ENCODE data around the gene YEATS2.
A peak's percentile ranks its signal among the peaks of the same experiment; 100 is the strongest.

The YEATS2 gene

DNA sequence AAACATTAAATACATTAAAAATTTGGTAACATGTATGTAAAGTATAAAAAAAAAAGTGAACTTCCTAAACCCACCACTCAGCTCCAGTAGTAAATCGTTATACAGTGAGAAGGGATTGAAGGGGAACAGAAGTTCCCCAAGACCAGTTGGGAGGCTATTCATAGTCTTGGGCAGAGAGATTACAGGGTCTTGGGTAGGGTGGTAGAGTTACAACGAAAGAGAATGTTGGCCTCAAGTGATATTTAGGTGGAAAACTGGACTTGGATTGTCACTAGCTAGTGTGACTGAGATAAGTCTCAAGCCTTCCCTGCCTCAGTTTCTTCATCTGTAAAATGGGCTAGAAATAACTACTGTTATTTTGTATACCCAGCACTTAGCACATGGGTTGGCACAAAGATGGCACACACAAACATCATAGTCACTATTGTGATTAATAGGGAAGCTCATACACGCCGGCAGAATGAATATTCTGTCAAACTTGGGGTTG is 431 bp upstream of the YEATS2 start (continued):
- TF ChIP-seq, protein P1, sequence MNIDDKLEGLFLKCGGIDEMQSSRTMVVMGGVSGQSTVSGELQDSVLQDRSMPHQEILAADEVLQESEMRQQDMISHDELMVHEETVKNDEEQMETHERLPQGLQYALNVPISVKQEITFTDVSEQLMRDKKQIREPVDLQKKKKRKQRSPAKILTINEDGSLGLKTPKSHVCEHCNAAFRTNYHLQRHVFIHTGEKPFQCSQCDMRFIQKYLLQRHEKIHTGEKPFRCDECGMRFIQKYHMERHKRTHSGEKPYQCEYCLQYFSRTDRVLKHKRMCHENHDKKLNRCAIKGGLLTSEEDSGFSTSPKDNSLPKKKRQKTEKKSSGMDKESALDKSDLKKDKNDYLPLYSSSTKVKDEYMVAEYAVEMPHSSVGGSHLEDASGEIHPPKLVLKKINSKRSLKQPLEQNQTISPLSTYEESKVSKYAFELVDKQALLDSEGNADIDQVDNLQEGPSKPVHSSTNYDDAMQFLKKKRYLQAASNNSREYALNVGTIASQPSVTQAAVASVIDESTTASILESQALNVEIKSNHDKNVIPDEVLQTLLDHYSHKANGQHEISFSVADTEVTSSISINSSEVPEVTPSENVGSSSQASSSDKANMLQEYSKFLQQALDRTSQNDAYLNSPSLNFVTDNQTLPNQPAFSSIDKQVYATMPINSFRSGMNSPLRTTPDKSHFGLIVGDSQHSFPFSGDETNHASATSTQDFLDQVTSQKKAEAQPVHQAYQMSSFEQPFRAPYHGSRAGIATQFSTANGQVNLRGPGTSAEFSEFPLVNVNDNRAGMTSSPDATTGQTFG (tag by site-specific recombination; IDR thresholded peaks at IDR 0.05; ENCODE audit: borderline replicate concordance): no peak
- 0 out of 2 replicates have a peak, but pooled peaks have one; percentile 36 for TF ChIP-seq ZFP37 (tag by site-specific recombination; IDR thresholded peaks at IDR 0.05)

DNA sequence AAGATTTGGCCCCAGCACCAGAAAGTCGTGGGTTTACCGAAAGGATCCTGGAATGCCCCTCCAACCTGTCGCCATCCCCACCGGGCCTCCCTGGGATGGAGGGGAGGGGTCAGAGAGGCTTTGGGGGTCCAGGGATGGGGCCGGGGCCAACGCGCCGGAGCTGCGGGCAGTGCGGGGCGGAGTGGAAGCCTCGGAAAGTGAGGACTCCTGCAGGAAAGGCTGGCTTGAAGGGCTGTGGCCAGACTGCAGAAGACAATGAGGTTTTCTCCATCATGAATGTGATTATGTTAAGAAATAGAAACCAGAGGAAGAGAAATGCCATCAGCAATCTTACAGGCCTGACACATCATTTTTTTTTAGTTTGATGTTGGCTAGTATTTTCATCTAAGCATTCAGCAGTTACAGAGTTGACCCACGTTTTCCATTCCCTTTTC is 738 bp downstream of the YEATS2 start:
- CTCF ChIA-PET: no interaction called here
- TF ChIP-seq, protein P2, sequence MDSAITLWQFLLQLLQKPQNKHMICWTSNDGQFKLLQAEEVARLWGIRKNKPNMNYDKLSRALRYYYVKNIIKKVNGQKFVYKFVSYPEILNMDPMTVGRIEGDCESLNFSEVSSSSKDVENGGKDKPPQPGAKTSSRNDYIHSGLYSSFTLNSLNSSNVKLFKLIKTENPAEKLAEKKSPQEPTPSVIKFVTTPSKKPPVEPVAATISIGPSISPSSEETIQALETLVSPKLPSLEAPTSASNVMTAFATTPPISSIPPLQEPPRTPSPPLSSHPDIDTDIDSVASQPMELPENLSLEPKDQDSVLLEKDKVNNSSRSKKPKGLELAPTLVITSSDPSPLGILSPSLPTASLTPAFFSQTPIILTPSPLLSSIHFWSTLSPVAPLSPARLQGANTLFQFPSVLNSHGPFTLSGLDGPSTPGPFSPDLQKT (IDR thresholded peaks at IDR 0.05; ENCODE audit: borderline replicate concordance, low read depth, low read length): no peak
- TF ChIP-seq REPIN1 (tag by site-specific recombination; IDR thresholded peaks at IDR 0.05; ENCODE audit: low read depth) (no peak), ZNF155 (tag by site-specific recombination; IDR thresholded peaks at IDR 0.05) (no peak), TRIM28 (IDR thresholded peaks at IDR 0.05; ENCODE audit: borderline replicate concordance, low read length) (no peak), ZNF24 (tag by site-specific recombination; IDR thresholded peaks at IDR 0.05) (no peak), ZNF366 (tag by site-specific recombination; conservative IDR thresholded peaks at IDR 0.05) (0 out of 2 replicates have a peak, but pooled peaks have one; percentile 6), ZNF768 (tag by site-specific recombination; IDR thresholded peaks at IDR 0.05) (no peak)
- TF ChIP-seq, protein P3, sequence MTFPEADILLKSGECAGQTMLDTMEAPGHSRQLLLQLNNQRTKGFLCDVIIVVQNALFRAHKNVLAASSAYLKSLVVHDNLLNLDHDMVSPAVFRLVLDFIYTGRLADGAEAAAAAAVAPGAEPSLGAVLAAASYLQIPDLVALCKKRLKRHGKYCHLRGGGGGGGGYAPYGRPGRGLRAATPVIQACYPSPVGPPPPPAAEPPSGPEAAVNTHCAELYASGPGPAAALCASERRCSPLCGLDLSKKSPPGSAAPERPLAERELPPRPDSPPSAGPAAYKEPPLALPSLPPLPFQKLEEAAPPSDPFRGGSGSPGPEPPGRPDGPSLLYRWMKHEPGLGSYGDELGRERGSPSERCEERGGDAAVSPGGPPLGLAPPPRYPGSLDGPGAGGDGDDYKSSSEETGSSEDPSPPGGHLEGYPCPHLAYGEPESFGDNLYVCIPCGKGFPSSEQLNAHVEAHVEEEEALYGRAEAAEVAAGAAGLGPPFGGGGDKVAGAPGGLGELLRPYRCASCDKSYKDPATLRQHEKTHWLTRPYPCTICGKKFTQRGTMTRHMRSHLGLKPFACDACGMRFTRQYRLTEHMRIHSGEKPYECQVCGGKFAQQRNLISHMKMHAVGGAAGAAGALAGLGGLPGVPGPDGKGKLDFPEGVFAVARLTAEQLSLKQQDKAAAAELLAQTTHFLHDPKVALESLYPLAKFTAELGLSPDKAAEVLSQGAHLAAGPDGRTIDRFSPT (tag by site-specific recombination; IDR thresholded peaks at IDR 0.05): no peak
- TF ChIP-seq, protein P4, sequence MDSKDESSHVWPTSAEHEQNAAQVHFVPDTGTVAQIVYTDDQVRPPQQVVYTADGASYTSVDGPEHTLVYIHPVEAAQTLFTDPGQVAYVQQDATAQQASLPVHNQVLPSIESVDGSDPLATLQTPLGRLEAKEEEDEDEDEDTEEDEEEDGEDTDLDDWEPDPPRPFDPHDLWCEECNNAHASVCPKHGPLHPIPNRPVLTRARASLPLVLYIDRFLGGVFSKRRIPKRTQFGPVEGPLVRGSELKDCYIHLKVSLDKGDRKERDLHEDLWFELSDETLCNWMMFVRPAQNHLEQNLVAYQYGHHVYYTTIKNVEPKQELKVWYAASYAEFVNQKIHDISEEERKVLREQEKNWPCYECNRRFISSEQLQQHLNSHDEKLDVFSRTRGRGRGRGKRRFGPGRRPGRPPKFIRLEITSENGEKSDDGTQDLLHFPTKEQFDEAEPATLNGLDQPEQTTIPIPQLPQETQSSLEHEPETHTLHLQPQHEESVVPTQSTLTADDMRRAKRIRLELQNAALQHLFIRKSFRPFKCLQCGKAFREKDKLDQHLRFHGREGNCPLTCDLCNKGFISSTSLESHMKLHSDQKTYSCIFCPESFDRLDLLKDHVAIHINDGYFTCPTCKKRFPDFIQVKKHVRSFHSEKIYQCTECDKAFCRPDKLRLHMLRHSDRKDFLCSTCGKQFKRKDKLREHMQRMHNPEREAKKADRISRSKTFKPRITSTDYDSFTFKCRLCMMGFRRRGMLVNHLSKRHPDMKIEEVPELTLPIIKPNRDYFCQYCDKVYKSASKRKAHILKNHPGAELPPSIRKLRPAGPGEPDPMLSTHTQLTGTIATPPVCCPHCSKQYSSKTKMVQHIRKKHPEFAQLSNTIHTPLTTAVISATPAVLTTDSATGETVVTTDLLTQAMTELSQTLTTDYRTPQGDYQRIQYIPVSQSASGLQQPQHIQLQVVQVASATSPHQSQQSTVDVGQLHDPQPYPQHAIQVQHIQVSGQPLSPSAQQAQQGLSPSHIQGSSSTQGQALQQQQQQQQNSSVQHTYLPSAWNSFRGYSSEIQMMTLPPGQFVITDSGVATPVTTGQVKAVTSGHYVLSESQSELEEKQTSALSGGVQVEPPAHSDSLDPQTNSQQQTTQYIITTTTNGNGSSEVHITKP (tag by site-specific recombination; IDR thresholded peaks at IDR 0.05): no peak
- TF ChIP-seq, protein P5, sequence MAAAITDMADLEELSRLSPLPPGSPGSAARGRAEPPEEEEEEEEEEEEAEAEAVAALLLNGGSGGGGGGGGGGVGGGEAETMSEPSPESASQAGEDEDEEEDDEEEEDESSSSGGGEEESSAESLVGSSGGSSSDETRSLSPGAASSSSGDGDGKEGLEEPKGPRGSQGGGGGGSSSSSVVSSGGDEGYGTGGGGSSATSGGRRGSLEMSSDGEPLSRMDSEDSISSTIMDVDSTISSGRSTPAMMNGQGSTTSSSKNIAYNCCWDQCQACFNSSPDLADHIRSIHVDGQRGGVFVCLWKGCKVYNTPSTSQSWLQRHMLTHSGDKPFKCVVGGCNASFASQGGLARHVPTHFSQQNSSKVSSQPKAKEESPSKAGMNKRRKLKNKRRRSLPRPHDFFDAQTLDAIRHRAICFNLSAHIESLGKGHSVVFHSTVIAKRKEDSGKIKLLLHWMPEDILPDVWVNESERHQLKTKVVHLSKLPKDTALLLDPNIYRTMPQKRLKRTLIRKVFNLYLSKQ (tag by site-specific recombination; IDR thresholded peaks at IDR 0.05; ENCODE audit: borderline replicate concordance): no peak
- TF ChIP-seq, protein P6, sequence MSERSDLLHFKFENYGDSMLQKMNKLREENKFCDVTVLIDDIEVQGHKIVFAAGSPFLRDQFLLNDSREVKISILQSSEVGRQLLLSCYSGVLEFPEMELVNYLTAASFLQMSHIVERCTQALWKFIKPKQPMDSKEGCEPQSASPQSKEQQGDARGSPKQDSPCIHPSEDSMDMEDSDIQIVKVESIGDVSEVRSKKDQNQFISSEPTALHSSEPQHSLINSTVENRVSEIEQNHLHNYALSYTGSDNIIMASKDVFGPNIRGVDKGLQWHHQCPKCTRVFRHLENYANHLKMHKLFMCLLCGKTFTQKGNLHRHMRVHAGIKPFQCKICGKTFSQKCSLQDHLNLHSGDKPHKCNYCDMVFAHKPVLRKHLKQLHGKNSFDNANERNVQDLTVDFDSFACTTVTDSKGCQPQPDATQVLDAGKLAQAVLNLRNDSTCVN (tag by site-specific recombination; optimal IDR thresholded peaks at IDR 0.05): no peak
- TF ChIP-seq, protein P1 (tag by site-specific recombination; IDR thresholded peaks at IDR 0.05; ENCODE audit: borderline replicate concordance): no peak
- TF ChIP-seq, protein P7, sequence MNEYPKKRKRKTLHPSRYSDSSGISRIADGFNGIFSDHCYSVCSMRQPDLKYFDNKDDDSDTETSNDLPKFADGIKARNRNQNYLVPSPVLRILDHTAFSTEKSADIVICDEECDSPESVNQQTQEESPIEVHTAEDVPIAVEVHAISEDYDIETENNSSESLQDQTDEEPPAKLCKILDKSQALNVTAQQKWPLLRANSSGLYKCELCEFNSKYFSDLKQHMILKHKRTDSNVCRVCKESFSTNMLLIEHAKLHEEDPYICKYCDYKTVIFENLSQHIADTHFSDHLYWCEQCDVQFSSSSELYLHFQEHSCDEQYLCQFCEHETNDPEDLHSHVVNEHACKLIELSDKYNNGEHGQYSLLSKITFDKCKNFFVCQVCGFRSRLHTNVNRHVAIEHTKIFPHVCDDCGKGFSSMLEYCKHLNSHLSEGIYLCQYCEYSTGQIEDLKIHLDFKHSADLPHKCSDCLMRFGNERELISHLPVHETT (tag by site-specific recombination; IDR thresholded peaks at IDR 0.05): no peak
- TF ChIP-seq, protein P8, sequence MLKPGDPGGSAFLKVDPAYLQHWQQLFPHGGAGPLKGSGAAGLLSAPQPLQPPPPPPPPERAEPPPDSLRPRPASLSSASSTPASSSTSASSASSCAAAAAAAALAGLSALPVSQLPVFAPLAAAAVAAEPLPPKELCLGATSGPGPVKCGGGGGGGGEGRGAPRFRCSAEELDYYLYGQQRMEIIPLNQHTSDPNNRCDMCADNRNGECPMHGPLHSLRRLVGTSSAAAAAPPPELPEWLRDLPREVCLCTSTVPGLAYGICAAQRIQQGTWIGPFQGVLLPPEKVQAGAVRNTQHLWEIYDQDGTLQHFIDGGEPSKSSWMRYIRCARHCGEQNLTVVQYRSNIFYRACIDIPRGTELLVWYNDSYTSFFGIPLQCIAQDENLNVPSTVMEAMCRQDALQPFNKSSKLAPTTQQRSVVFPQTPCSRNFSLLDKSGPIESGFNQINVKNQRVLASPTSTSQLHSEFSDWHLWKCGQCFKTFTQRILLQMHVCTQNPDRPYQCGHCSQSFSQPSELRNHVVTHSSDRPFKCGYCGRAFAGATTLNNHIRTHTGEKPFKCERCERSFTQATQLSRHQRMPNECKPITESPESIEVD (tag by site-specific recombination; IDR thresholded peaks at IDR 0.05): no peak

More for the DNA sequence above, 738 bp downstream of the YEATS2 start:
- H3K27ac ChIP-seq (ENCODE audit: extremely low read depth, low read depth, low read length): peak overlapping the region; percentile 86; the same call in 1 of the 2 replicates
- H3K9me3 ChIP-seq (ENCODE audit: control insufficient read depth, insufficient read depth, low read depth, low read length): no peaks in the 10 kb centered on the region
- no peaks in the 10 kb centered on the region; a peak in 1 of 3 replicates for H3K36me3 ChIP-seq (ENCODE audit: control insufficient read depth in 2 of 2, insufficient read depth in 1 of 2, low read length in 2 of 2)
- POLR2A ChIA-PET: interaction anchor here (1.0 to 1.6 kb wide), 2 partner anchors 62 to 67 kb away, joined by 3 read pairs; no protein-coding TSS in a partner anchor
- peak overlapping the region; percentile 95 for H3K4me3 ChIP-seq (ENCODE audit: low read depth, low read length)
- H3K4me1 ChIP-seq (ENCODE audit: control insufficient read depth, insufficient read depth, low read length): 0 out of 2 replicates have a peak, but pooled peaks cover 3% of the 10 kb centered on the region
